Naive thymus-derived CD4-positive, alpha-beta T cell (primary cell): ENCODE data around the gene CFAP54. TPM values are rescaled to one million over a fixed set of nuclear protein-coding genes. Genes with fewer than 3 reads are reported as not detected.

Source experiments
- ATAC-seq: fragments of 150-1000 bp; cut with Tn5 transposase; 2 replicates; pipeline ENCODE4 v1.10.0; 2021; ENCODE audit warnings: mild to moderate bottlenecking, moderate library complexity
- CTCF ChIA-PET: fragments of 350-600 bp; sonication (Branson Sonifier 250); formaldehyde crosslinking; loops from one replicate; lab custom pipeline; 2021; ENCODE audit warnings: antibody characterized with exemption; lab: Charles Lee
- POLR2A ChIA-PET: fragments of 350-600 bp; sonication (Branson Sonifier 250); formaldehyde crosslinking; loops from one replicate; lab custom pipeline; 2021; ENCODE audit warnings: antibody characterized with exemption, inconsistent platforms; lab: Charles Lee
- DNase-seq, 9 donors: peaks; one replicate each; pipeline versions ENCODE4 v3.0.0 to v3.0.0-alpha.2; 2020 to 2022; ENCODE audit warnings: mixed read lengths in 1 of 9
- H3K27ac ChIP-seq: one replicate; pipeline ENCODE4 v1.7.0; 2013; ENCODE audit warnings: mild to moderate bottlenecking, low read depth, low read length, moderate library complexity
- H3K27me3 ChIP-seq, 2 donors: one replicate each; pipeline ENCODE4 v1.7.0; 2013; ENCODE audit warnings: low read length in 2 of 2, mild to moderate bottlenecking in 2 of 2, moderate library complexity in 2 of 2; ENCODE audit not compliant: control insufficient read depth in 2 of 2, insufficient read depth in 2 of 2
- H3K36me3 ChIP-seq, 3 experiments: 1 replicate in 2 of 3; 2 replicates in 1 of 3; pipeline ENCODE4 v1.7.0; 2013; ENCODE audit warnings: low read length in 3 of 3, mild to moderate bottlenecking in 3 of 3, moderate library complexity in 1 of 3; ENCODE audit not compliant: insufficient read depth in 3 of 3, control insufficient read depth in 2 of 3
- H3K4me1 ChIP-seq, 2 donors: one replicate each; pipeline ENCODE4 v1.7.0; 2013; ENCODE audit warnings: low read length in 2 of 2, mild to moderate bottlenecking in 2 of 2, moderate library complexity in 1 of 2; ENCODE audit not compliant: control insufficient read depth in 2 of 2, insufficient read depth in 2 of 2
- H3K4me3 ChIP-seq: 2 replicates; pipeline ENCODE4 v1.7.0; 2013; ENCODE audit warnings: mild to moderate bottlenecking, low read length
- H3K9me3 ChIP-seq, 3 experiments: 1 replicate in 2 of 3; 2 replicates in 1 of 3; pipeline ENCODE4 v1.7.0; 2013; ENCODE audit warnings: low read length in 3 of 3; ENCODE audit not compliant: control insufficient read depth in 2 of 3
- H3K27ac Mint-ChIP-seq, 9 donors: one replicate each; pipeline ENCODE4 v1.8.0; 2020 to 2022; ENCODE audit warnings: mixed read lengths in 9 of 9, mild to moderate bottlenecking in 8 of 9, moderate library complexity in 5 of 9, inconsistent platforms in 2 of 9
- H3K27me3 Mint-ChIP-seq, 5 donors: one replicate each; pipeline ENCODE4 v1.8.0; 2021 to 2022; ENCODE audit warnings: mixed read lengths in 5 of 5, mild to moderate bottlenecking in 1 of 5
- H3K36me3 Mint-ChIP-seq, 5 donors: one replicate each; pipeline ENCODE4 v1.8.0; 2020 to 2022; ENCODE audit warnings: mixed read lengths in 5 of 5, mild to moderate bottlenecking in 3 of 5, inconsistent platforms in 1 of 5
- H3K4me1 Mint-ChIP-seq, 7 donors: one replicate each; pipeline ENCODE4 v1.8.0; 2020 to 2022; ENCODE audit warnings: mixed read lengths in 7 of 7, mild to moderate bottlenecking in 3 of 7, inconsistent platforms in 1 of 7
- H3K4me3 Mint-ChIP-seq, 10 donors: one replicate each; pipeline ENCODE4 v1.8.0; 2020 to 2022; ENCODE audit warnings: mild to moderate bottlenecking in 10 of 10, mixed read lengths in 10 of 10, moderate library complexity in 6 of 10, inconsistent platforms in 2 of 10
- H3K9me3 Mint-ChIP-seq, 11 donors: one replicate each; pipeline ENCODE4 v1.8.0; 2020 to 2022; ENCODE audit warnings: mixed read lengths in 11 of 11, mild to moderate bottlenecking in 4 of 11, inconsistent platforms in 1 of 11, moderate library complexity in 1 of 11
- intact Hi-C, 2 donors: fragments of 100-400 bp; cut with micrococcal nuclease; formaldehyde crosslinking; loops; one replicate each; pipeline ENCODE4 v1.15.1; 2023
- polyA plus RNA-seq, 2 donors: library from polyadenylated mRNA; unstranded; fragments of 300-500 nt; fragmentation: Illumina TruSeq; gene quantifications; one replicate each; pipeline ENCODE4 v1.2.3, GENCODE V29; 2021
- total RNA-seq, 6 experiments: library from RNA in 5 of 6; stranded (reverse) in 5 of 6; gene quantifications; 1 replicate in 5 of 6; 2 replicates in 1 of 6; pipeline ENCODE4 v1.2.3 and lab custom pipeline; 2021 to 2026

Gene CFAP54
- total and polyA plus RNA-seq, 7 experiments from 2014 or later: 0.07 to 0.93 (median 0.27) TPM; not detected in 1

GRCh38 chr12:96521895-96522682, 32.7 kb downstream of the CFAP54 start:
- Mint-ChIP-seq H3K36me3 (peaks cover 0 to 2% (median 0%) of the 10 kb centered on the region in 5 donors), H3K27me3 (peaks cover 0 to 11% (median 0%) of the 10 kb centered on the region in 5 donors), H3K4me1 (peaks cover 5 to 16% (median 13%) of the 10 kb centered on the region in 7 donors), H3K4me3 (no peak overlapping the region), H3K9me3 (peaks cover 0 to 1% (median 0%) of the 10 kb centered on the region in 11 donors), H3K27ac (no peak overlapping the region)
- ATAC-seq (no peak), DNase-seq (no peak)
- no peaks in the 10 kb centered on the region for H3K9me3 ChIP-seq
- H3K4me1 ChIP-seq: no peaks in the 10 kb centered on the region
- no peaks in the 10 kb centered on the region for H3K36me3 ChIP-seq
- intact Hi-C loops: no loop called here
- H3K4me3 ChIP-seq: no peak overlapping the region
- POLR2A ChIA-PET: no interaction called here
- no peaks in the 10 kb centered on the region for H3K27me3 ChIP-seq
- CTCF ChIA-PET: interaction anchor here (0.6 to 1.1 kb wide), 2 partner anchors 25 to 457 kb away, joined by 3 read pairs; no protein-coding TSS in a partner anchor
- H3K27ac ChIP-seq: no peak overlapping the region

- POLR2A ChIA-PET: interaction anchor here (1.0 kb wide), 1 partner anchor 33 kb away, joined by 4 read pairs; the partner anchor contains the start of gene CFAP54
- Mint-ChIP-seq H3K27ac (no peak overlapping the region), H3K36me3 (peaks cover 0 to 2% (median 0%) of the 10 kb centered on the region in 5 donors), H3K4me3 (no peak overlapping the region), H3K4me1 (peaks cover 1 to 10% (median 7%) of the 10 kb centered on the region in 7 donors), H3K27me3 (peaks cover 0 to 13% (median 0%) of the 10 kb centered on the region in 5 donors), H3K9me3 (no peaks in the 10 kb centered on the region)
- H3K27me3 ChIP-seq: no peaks in the 10 kb centered on the region
- ATAC-seq (no peak), DNase-seq (no peak)
- intact Hi-C loops: no loop called here
- H3K4me1 ChIP-seq: no peaks in the 10 kb centered on the region
- H3K4me3 ChIP-seq: no peak overlapping the region
- H3K9me3 ChIP-seq: no peaks in the 10 kb centered on the region
- CTCF ChIA-PET: no interaction called here
- no peak overlapping the region for H3K27ac ChIP-seq
- H3K36me3 ChIP-seq: no peaks in the 10 kb centered on the region
Measured at GRCh38 chr12:96522690-96523089, 33.3 kb downstream of the CFAP54 start.

GRCh38 chr12:96526110-96526509, 36.7 kb downstream of the CFAP54 start:
- peaks cover 0 to 26% (median 0%) of the 10 kb centered on the region in 5 donors for H3K27me3 Mint-ChIP-seq
- H3K27ac Mint-ChIP-seq: no peak overlapping the region
- ChIA-PET CTCF (interaction anchor here (1.2 kb wide), 1 partner anchor 9 kb away, joined by 10 read pairs; no protein-coding TSS in a partner anchor), POLR2A (interaction anchor here (0.7 kb wide), 1 partner anchor 126 kb away, joined by 3 read pairs; no protein-coding TSS in a partner anchor)
- Histone ChIP-seq H3K36me3 (no peaks in the 10 kb centered on the region), H3K9me3 (no peaks in the 10 kb centered on the region), H3K4me3 (no peak overlapping the region), H3K27ac (no peak overlapping the region), H3K27me3 (no peaks in the 10 kb centered on the region), H3K4me1 (no peaks in the 10 kb centered on the region)
- H3K9me3 Mint-ChIP-seq: peaks cover 0 to 5% (median 0%) of the 10 kb centered on the region in 11 donors
- intact Hi-C loops: no loop called here
- H3K36me3 Mint-ChIP-seq: peaks cover 0 to 2% (median 0%) of the 10 kb centered on the region in 5 donors
- DNase-seq: no peak
- H3K4me3 Mint-ChIP-seq: no peak overlapping the region
- ATAC-seq: no peak
- peaks cover 1 to 9% (median 6%) of the 10 kb centered on the region in 7 donors for H3K4me1 Mint-ChIP-seq

GRCh38 chr12:96529912-96530311, 40.5 kb downstream of the CFAP54 start:
- POLR2A ChIA-PET: no interaction called here
- H3K27ac Mint-ChIP-seq: no peak overlapping the region

GRCh38 chr12:96534339-96534738, 45.0 kb downstream of the CFAP54 start:
- peaks cover 0 to 32% (median 3%) of the 10 kb centered on the region in 5 donors for H3K27me3 Mint-ChIP-seq
- no peak overlapping the region for H3K27ac ChIP-seq
- H3K4me3 Mint-ChIP-seq: no peak overlapping the region
- ATAC-seq (no peak), DNase-seq (no peak)
- H3K9me3 Mint-ChIP-seq: peaks cover 0 to 2% (median 0%) of the 10 kb centered on the region in 11 donors
- H3K36me3 Mint-ChIP-seq: no peaks in the 10 kb centered on the region
- intact Hi-C loops: no loop called here
- H3K4me3 ChIP-seq: no peak overlapping the region
- H3K27me3 ChIP-seq: no peaks in the 10 kb centered on the region
- H3K4me1 ChIP-seq: no peaks in the 10 kb centered on the region
- CTCF ChIA-PET: no interaction called here
- H3K4me1 Mint-ChIP-seq: peaks cover 0 to 4% (median 0%) of the 10 kb centered on the region in 7 donors
- POLR2A ChIA-PET: no interaction called here
- H3K36me3 ChIP-seq: no peaks in the 10 kb centered on the region
- peak overlapping the region in 1 of 9 donors; percentile 8 for H3K27ac Mint-ChIP-seq
- H3K9me3 ChIP-seq: no peaks in the 10 kb centered on the region

More at GRCh38 chr12:96529912-96530311, 40.5 kb downstream of the CFAP54 start:
- DNase-seq (no peak), ATAC-seq (no peak)
- Histone ChIP-seq H3K4me1 (no peaks in the 10 kb centered on the region), H3K4me3 (no peak overlapping the region), H3K36me3 (no peaks in the 10 kb centered on the region), H3K9me3 (no peaks in the 10 kb centered on the region), H3K27ac (no peak overlapping the region), H3K27me3 (no peaks in the 10 kb centered on the region)
- Mint-ChIP-seq H3K27me3 (peaks cover 0 to 41% (median 0%) of the 10 kb centered on the region in 5 donors), H3K4me1 (peaks cover 4 to 10% (median 6%) of the 10 kb centered on the region in 7 donors), H3K4me3 (no peak overlapping the region), H3K9me3 (peaks cover 0 to 5% (median 0%) of the 10 kb centered on the region in 11 donors), H3K36me3 (peaks cover 0 to 2% (median 0%) of the 10 kb centered on the region in 5 donors)
- CTCF ChIA-PET: no interaction called here
- intact Hi-C loops: no loop called here

GRCh38 chr12:96548384-96548783, 59.0 kb downstream of the CFAP54 start:
- H3K27me3 Mint-ChIP-seq: peaks cover 9 to 22% (median 19%) of the 10 kb centered on the region in 5 donors
- ATAC-seq: no peak

More at GRCh38 chr12:96548384-96548783, 59.0 kb downstream of the CFAP54 start:
- Histone ChIP-seq H3K4me3 (no peak overlapping the region), H3K27ac (no peak overlapping the region), H3K4me1 (no peaks in the 10 kb centered on the region), H3K27me3 (no peaks in the 10 kb centered on the region), H3K36me3 (no peaks in the 10 kb centered on the region), H3K9me3 (no peaks in the 10 kb centered on the region)
- Mint-ChIP-seq H3K4me3 (no peak overlapping the region), H3K36me3 (peaks cover 0 to 7% (median 3%) of the 10 kb centered on the region in 5 donors), H3K4me1 (no peaks in the 10 kb centered on the region), H3K9me3 (peaks cover 0 to 12% (median 3%) of the 10 kb centered on the region in 11 donors), H3K27ac (no peak overlapping the region)
- POLR2A ChIA-PET: no interaction called here
- intact Hi-C loops: no loop called here
- CTCF ChIA-PET: no interaction called here
- DNase-seq: no peak
